ENCODE data around the gene APCDD1L.
"Not testable (repeated sequence)": the region's sequence is repeated elsewhere in the genome, so short reads cannot be mapped to it uniquely, and the experiment has no call there.

APCDD1L gene

DNA sequence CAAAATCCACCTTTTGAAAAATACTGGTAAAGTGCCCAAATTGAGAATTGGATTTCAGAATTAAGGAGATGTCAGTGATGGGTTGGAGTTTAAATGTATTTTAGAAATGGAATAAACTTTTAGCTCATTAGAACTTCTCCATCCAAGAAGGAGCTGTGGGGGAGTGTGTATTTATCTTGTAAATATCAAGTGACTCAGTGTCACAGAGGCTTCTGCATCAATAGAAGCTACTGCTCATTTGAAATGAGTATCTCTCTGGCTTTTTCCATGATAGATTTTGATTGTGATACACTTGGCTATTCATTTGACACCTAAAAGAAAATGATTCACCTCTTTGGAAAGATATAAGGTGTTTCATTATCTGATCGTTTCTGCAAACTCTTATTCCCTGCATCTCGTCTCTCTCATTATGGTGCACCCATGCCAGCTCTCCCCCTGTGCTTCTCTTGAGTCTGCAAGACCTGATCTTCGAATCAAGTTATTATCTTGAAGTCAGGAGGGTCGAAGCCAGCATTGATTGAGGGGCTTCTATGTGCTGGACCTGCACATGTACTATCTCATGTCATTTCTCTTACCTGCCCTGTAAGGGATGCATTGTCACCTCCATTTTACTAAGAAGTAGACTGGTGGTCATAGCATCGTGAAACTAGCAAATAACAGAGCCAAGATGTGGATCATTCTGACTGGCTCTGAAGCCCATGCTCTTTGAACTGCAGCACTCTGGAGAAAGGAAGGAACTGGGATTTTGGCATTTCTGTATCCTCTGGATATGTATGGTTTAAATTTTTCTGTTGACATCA is 96.0 kb downstream of the APCDD1L start:
- DNase-seq (ENCODE audit: low read depth, low spot score): no peak

DNA sequence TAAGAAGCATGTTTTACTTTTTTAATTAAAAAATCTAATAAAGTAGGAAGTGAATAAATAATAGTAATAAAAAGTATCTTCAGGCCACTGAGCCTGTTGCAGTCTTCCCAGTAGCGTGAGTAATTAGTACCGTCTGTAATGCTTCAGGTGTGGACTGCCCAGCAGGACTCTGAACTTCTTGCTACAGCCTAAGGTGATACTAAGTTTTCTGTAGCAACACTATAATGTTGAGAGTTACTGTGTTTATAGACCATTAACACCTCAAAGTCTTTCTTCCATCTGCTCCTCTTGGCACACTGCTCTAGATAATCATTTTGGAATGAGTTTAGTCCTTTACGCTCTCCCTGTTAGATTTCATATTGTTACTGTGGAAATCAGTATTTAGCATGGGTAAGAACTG is 97.8 kb downstream of the APCDD1L start:
- no peak for DNase-seq (ENCODE audit: low read depth, low spot score)

DNA sequence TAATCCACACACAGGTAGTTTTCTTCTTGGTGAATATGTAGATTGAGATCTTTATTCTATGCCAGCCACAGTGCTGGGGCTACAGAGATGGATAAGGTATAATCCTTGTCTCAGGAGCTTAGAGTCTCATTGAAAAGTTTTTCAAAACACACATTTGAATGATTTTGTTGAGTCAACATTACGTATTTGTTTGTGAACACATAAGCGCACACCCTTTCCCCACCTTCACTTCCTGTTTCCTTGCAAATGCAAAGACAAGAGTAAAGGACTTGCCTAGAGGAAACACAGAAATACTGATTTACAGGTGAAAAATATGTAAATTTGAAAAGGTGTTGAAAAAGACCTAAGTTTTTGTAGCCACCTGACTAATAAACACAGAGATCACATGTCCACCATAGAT is 98.4 kb downstream of the APCDD1L start:
- no peak for DNase-seq (ENCODE audit: low read depth, low spot score)

DNA sequence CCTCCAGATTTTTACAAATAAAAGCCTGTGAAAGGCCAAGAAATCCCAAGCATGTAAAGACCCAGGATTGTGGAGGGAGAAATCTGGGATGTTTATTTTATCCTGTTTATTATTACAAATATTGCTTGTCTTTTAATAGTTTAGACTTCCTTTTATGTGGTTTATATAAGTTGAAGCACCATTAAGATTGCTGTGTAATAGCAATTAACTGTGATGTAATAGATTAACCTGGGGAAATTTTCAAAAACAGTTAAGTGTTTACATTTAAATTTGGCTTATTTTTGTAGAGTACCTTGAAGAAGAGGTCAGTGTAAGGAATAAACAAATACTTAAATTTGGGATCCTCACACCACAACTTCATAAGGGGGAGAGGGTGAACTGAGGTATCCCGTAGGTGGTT is 99.1 kb downstream of the APCDD1L start:
- no peak for DNase-seq (ENCODE audit: low read depth, low spot score)

DNA sequence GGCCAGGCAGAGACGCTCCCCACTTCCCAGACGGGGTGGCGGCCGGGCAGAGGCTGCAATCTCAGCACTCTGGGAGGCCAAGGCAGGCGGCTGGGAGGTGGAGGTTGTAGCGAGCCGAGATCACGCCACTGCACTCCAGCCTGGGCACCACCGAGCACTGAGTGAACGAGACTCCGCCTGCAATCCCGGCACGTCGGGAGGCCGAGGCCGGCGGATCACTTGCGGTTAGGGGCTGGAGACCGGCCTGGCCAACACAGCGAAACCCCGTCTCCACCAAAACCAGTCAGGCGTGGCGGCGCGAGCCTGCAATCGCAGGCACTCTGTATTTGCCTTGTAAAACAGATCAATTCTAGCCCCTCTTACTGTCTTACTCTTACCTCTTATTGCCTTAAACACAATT is 100.4 kb downstream of the APCDD1L start:
- DNase-seq (ENCODE audit: low read depth, low spot score): not testable (repeated sequence)

DNA sequence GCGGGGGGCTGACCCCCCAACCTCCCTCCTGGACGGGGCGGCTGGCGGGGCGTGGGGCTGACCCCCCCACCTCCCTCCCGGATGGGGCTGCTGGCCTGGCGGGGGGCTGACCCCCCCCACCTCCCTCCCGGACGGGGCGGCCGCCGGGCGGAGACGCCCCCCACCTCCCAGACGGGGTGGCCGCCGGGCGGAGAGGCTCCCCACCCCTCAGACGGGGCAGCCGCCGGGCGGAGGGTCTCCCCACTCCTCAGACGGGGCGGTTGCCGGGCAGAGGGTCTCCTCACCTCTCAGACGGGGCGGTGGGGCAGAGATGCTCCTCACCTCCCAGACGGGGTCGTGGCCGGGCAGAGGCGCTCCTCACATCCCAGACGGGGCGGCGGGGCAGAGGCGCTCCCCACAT is 101.0 kb downstream of the APCDD1L start:
- DNase-seq (ENCODE audit: low read depth, low spot score): not testable (repeated sequence)
